Measurements from ENCODE around the gene ARID1A. TPM values are rescaled to one million over a fixed set of nuclear protein-coding genes. Genes with fewer than 3 reads are reported as not detected.

The ARID1A gene
- total and polyA plus RNA-seq, 7 donors: 7.2 to 47.1 (median 22.7) TPM

DNA sequence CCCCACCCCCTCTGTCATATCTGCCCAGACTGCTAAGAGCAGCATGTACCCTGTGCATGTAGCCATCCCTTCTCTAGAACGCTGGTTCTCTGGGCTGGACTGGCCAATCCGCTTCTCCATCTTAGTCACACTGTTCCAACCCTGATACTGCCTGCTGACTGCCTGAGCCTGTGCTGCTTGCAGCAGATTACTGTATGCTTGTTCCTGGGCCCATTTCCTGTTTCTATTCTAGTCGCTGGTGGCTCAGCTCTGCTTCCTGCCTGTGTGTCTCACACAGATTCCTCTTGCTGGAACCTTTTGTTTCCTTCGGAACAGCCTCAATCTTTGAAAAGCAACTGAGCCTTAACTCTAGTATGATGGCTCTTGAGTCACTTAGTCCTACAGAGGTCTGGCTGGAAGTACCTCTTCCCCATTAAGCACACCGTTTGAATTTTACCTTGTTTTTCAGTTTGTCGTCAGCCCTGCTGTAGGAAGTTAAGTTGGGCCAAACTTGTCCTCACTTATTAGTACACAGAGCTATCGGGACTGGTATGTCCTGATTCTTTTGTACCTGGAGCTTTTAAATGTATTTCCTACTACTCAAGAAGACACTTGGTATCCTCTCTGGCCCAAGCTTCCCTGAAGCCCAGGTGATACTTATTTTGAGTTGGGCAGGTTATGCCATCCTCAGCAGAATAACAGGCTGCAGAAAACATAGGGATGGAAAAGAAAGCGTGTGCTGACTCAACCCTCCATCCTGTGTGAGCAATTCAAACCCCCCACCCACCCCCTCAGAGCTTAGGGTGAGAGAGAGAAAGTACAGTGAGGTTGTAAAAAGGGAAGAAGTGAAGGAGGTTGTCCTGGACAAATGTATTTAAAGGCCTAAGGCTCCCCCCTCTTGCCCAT is 48.5 kb downstream of the ARID1A start:
- peaks cover 0 to 63% (median 33%) of the 10 kb centered on the region in 4 donors for H3K4me1 ChIP-seq

GRCh38 chr1:26745191-26745590 is 49.4 kb downstream of the ARID1A start:
- H3K27me3 ChIP-seq: no peaks in the 10 kb centered on the region
- TF ChIP-seq POLR2A (IDR thresholded peaks at IDR 0.05) (no peak), POLR2AphosphoS5 (IDR thresholded peaks at IDR 0.05) (no peak), EP300 (IDR thresholded peaks at IDR 0.05) (no peak)
- TF ChIP-seq, protein P1, sequence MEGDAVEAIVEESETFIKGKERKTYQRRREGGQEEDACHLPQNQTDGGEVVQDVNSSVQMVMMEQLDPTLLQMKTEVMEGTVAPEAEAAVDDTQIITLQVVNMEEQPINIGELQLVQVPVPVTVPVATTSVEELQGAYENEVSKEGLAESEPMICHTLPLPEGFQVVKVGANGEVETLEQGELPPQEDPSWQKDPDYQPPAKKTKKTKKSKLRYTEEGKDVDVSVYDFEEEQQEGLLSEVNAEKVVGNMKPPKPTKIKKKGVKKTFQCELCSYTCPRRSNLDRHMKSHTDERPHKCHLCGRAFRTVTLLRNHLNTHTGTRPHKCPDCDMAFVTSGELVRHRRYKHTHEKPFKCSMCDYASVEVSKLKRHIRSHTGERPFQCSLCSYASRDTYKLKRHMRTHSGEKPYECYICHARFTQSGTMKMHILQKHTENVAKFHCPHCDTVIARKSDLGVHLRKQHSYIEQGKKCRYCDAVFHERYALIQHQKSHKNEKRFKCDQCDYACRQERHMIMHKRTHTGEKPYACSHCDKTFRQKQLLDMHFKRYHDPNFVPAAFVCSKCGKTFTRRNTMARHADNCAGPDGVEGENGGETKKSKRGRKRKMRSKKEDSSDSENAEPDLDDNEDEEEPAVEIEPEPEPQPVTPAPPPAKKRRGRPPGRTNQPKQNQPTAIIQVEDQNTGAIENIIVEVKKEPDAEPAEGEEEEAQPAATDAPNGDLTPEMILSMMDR (IDR thresholded peaks at IDR 0.05): no peak
- peak overlapping the region; percentile 2 to 71 (median 44) for H3K27ac ChIP-seq
- H3K9me3 ChIP-seq: no peaks in the 10 kb centered on the region
- WGBS, 2 donors: 79% methylated on average over 5 of the region's 5 CpGs
- intact Hi-C loops (cut with DNase I): no loop called here
- H3K4me3 ChIP-seq: no peak overlapping the region
- H3K36me3 ChIP-seq: peaks cover 0 to 49% (median 4%) of the 10 kb centered on the region in 4 donors
- peaks cover 0 to 66% (median 31%) of the 10 kb centered on the region in 4 donors for H3K4me1 ChIP-seq
- DNase-seq: no peak

More for the DNA sequence above, 48.5 kb downstream of the ARID1A start:
- WGBS, 2 donors: 37 to 71% methylated on average over 8 of the region's 8 CpGs
- Histone ChIP-seq H3K9me3 (no peaks in the 10 kb centered on the region), H3K4me3 (no peak overlapping the region), H3K36me3 (peaks cover 0 to 46% (median 2%) of the 10 kb centered on the region in 4 donors), H3K27me3 (no peaks in the 10 kb centered on the region), H3K27ac (peak overlapping the region; percentile 19 to 71 (median 44))
- intact Hi-C loops (cut with DNase I): loop anchor here (5.0 kb wide), 1 partner anchor 38 kb away; no protein-coding TSS in a partner anchor
- TF ChIP-seq POLR2AphosphoS5 (IDR thresholded peaks at IDR 0.05) (peak in 1 of 4 donors; percentile 53), EP300 (IDR thresholded peaks at IDR 0.05) (no peak), POLR2A (IDR thresholded peaks at IDR 0.05) (no peak)
- TF ChIP-seq, protein P1 (IDR thresholded peaks at IDR 0.05): no peak
- DNase-seq: peak; percentile 82

DNA sequence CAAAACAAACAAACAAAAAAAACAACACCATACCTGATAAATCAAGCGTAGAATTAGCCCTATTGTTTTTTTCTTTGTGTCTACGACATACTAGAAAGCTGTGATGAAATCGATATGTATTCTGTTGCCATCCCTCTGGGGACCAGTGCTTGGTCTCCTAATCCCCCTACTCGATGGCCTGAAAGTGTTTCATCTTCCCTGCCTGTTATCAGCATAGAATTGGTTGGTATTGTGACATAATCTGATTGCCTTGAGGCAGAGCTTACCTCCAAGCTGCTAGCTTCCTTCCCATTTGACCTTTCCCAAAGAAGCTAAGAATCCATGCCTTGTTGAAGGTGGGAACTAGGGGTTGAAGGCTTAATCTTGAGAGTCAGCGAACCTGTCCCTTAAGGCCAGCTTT is 51.2 kb downstream of the ARID1A start:
- Histone ChIP-seq H3K4me1 (peaks cover 0 to 59% (median 21%) of the 10 kb centered on the region in 4 donors), H3K36me3 (peaks cover 0 to 53% (median 4%) of the 10 kb centered on the region in 4 donors), H3K27ac (no peak overlapping the region), H3K9me3 (no peaks in the 10 kb centered on the region), H3K4me3 (no peak overlapping the region), H3K27me3 (no peaks in the 10 kb centered on the region)
- 96% methylated on average over 5 of the region's 5 CpGs for WGBS, 2 donors
- intact Hi-C loops (cut with DNase I): no loop called here
- no peak for TF ChIP-seq POLR2AphosphoS5 (IDR thresholded peaks at IDR 0.05)
- no peak for TF ChIP-seq POLR2A (IDR thresholded peaks at IDR 0.05)
- TF ChIP-seq, protein P1 (IDR thresholded peaks at IDR 0.05): no peak
- no peak for TF ChIP-seq EP300 (IDR thresholded peaks at IDR 0.05)
- DNase-seq: no peak

- intact Hi-C loops (cut with DNase I): no loop called here
- WGBS, 2 donors: 86 to 91% methylated on average over 1 of the region's 1 CpG
- TF ChIP-seq POLR2A (IDR thresholded peaks at IDR 0.05): no peak
- no peak for TF ChIP-seq POLR2AphosphoS5 (IDR thresholded peaks at IDR 0.05)
- TF ChIP-seq, protein P1 (IDR thresholded peaks at IDR 0.05): no peak
- no peak for TF ChIP-seq EP300 (IDR thresholded peaks at IDR 0.05)
- no peaks in the 10 kb centered on the region for H3K27me3 ChIP-seq
- peaks cover 0 to 42% (median 4%) of the 10 kb centered on the region in 4 donors for H3K36me3 ChIP-seq
- H3K4me3 ChIP-seq: no peak overlapping the region
- DNase-seq: no peak
- peak overlapping the region in 1 of 4 donors; percentile 16 for H3K27ac ChIP-seq
- no peaks in the 10 kb centered on the region for H3K9me3 ChIP-seq
- H3K4me1 ChIP-seq: peaks cover 0 to 65% (median 24%) of the 10 kb centered on the region in 4 donors
Observed at GRCh38 chr1:26748351-26748750, 52.5 kb downstream of the ARID1A start.

Data from sigmoid colon (tissue), 7 donors.